Activated CD4-positive, alpha-beta T cell treated with anti-CD3 and anti-CD28 coated beads for 4 hours (primary cell): ENCODE measurements around the gene PIP4P1.

Experiments
- DNase-seq, 2 donors: peaks; one replicate each; pipeline ENCODE4 v3.0.0-alpha.2; 2020

The PIP4P1 gene

GRCh38 chr14:20434701-20435581, 26.3 kb downstream of the PIP4P1 start:
- DNase-seq, result no peak

GRCh38 chr14:20429801-20430669, 31.2 kb downstream of the PIP4P1 start:
- no peak for DNase-seq

GRCh38 chr14:20428802-20429201, 32.4 kb downstream of the PIP4P1 start:
- no peak for DNase-seq

GRCh38 chr14:20428010-20428365, 33.2 kb downstream of the PIP4P1 start:
- DNase-seq, result no peak

DNA sequence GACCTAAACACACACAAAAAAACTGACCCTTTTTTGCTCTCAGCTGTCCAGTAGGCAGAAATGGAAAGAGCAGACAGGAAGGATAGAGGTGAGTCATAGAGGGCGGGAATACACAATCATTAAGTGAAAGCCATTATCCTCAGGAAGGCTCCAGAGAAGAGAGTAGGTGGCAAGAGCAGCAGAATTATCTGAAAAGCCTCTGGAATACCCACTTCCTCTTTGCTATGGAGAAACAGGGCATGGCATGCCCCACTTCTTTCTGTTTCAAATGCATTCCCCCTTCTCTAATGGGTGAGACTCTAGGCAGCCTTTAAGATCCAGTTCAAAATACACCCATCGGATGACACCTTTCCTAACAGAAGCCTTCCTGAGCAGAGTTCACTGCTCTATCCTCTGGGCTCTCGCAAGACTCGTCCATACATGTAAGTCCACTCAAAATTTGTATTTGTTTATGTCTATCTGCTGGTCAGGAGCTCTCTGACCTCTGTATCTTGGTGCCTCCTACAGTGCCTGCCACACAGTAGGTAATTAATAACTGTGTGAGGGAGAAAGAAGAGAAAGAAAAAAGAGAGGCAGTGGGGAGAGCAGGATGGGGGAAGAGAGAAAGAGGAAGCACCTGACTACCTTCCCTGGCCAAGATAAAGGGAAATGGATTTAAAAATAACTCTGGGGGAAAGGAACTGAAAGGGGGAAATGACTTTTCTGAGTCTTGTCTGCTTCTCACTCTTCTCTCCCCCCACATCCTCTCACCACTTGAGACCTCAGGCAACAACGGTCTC, 33.8 kb downstream of the PIP4P1 start:
- DNase-seq, result no peak

DNA sequence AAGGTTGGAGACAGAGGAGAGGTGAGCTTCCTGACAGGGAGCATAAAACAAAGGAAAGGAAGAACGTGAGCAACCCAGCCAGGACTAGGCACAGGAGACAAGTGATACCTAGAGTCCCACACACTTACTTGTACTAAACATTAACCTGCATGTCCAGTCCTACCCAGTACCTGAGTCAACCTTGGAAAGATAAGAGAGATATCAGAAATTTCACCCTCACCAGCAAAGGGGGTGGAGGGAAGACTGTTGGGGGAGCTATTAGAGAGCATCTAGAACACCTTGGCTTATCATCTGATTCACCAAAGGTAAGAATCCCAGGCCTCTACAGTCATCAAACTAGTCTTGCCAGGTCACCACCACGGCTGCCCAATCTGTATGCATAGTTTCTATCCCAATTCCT, 36.4 kb downstream of the PIP4P1 start:
- DNase-seq, result no peak

- no peak for DNase-seq
Observed at GRCh38 chr14:20422886-20423285, 38.3 kb downstream of the PIP4P1 start.

GRCh38 chr14:20421267-20421666, 40.0 kb downstream of the PIP4P1 start:
- DNase-seq, result no peak

DNA sequence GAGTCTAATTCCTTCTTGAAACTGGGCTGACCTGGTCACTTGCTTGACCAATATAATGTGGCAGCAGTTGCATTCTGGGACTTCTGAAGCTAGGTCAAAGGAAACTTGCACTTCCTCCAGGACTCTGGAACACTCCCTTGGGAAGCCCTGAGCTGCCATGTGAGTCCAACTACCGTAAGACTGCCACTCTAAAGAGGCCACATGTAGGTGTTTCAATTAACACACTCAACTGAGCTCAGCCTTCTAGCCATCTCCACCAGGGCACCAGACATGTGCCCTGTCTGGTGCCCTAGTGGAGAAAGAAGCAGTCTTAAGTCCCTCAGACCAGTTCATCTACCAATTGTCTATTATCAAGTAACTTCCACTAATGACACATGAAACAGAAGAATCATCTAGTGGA, 41.8 kb downstream of the PIP4P1 start:
- DNase-seq, result no peak

DNA sequence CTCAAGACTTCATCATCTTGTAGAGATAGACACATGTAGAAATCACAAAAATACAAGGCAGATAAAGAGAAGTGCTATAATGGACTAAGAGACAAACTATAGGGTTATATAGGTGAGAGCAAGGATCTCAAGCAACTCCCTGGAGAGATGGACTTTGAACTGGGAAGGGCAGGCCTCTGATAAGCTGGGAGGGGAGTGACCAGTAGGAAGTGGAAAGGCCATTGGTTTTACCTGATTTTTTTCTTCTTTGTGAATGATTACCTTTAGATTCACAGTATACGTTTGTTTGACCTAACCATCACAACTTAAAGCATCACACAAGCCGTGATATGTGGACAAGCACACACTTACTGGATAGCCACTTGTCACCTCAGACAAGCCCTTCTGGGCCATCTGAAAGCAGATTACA, 42.7 kb downstream of the PIP4P1 start:
- DNase-seq, result no peak

GRCh38 chr14:20417250-20418186, 43.7 kb downstream of the PIP4P1 start:
- DNase-seq, result no peak

DNA sequence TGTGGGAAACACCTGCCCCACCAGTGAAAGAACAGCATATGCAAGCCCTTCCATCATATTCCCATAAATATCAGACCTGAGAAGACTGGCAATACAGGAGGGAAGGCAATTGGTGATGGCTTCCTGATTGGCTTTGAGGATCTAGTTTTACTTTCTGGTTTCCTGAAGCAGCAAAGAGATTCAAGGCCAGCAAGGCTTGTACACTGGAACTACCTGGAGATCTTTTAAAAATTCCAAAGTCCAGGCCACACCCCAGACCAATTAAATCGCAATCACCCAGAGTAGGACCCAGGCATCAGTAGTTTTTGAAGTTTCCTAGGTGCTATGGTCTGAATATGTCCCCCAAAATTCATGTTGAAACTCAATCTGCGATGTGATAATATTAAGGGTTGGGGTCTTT, 45.0 kb downstream of the PIP4P1 start:
- no peak for DNase-seq

- DNase-seq, result peak; percentile 18 to 49
Observed at GRCh38 chr14:20415782-20416206, 45.4 kb downstream of the PIP4P1 start.

- peak in 1 of 2 donors; percentile 16 for DNase-seq
Observed at GRCh38 chr14:20413744-20414082, 47.5 kb downstream of the PIP4P1 start.

DNA sequence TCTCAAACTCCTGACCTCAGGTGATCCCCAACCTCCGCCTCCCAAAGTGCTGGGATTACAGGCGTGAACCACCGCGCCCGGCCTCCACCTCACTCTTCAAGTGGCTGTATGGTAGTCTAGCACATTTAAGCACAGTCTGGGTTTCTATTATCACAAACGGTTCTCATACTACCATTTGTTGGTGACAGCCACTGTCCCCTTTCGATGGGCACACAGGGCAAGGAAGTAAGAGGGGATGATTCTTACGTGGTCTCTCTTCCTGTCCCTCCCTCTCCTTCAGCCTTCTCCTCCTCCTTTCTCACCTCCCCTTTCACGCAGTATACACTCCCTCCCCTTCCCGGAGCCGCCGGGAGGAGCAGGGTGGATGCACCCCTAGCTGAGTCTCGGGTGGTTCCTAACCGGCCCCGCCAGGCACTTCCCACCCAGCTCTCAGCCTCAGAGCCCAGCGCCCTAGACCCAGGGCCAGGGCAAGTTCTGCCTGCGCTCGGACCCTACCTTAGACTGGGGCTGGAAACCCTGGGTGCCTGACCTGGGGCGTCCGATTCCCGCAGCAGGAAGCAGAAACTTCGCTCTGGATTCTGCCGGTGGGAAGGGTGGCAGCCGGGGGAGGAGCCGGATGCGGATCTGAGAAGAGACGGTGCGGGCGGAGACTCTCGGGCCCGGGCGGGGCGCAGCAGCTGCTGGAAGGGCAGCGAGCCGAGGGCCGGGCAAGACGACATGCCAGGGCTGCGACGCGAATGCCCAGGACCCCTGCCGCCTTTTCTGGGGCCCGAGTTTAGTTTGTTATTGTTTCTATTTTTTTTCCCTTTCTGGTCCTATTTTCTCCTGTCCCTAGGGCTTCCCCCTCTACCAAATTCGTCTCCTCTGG, 48.1 kb downstream of the PIP4P1 start, which contains the start of gene TEP1:
TSS of gene TEP1 (minus strand) at position 626 of the 868 bp plus-strand sequence. CDS start 5,062 bp downstream, outside the sequence.
- DNase-seq, result peak; percentile 60 to 71

DNA sequence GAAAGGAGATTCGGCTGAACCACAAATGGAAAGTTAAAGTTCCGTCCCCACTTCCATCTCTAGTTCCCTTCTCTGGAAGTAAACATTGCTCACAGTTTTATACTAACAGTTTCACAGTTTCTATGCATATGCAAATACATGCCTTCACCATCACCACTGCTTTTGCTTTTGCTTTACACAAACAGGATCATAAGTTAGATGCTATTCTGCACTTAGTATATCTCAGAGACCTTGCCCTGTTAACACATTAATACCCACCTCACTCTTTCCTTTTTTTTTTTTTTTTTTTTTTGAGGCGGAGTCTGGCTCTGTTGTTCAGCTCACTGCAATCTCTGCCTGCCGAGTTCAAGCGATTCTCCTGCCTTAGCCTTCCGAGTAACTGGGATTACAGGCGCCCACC, 48.8 kb downstream of the PIP4P1 start:
- DNase-seq, result no peak

- no peak for DNase-seq
Observed at GRCh38 chr14:20409226-20409625, 52.0 kb downstream of the PIP4P1 start.
